GM18507 (cell line): ENCODE data around the gene CNKSR2.

ENCODE experiments used
- DNase-seq: peaks from one replicate; pipeline ENCODE4 v3.0.0; 2011; ENCODE audit warnings: low read depth; ENCODE audit not compliant: insufficient read length; ENCODE audit errors: extremely low spot score
- FAIRE-seq: peaks from 2 replicates; lab custom pipeline; 2011; peaks lifted over from hg19 to GRCh38; lab: Jason Lieb, UNC

CNKSR2 gene

GRCh38 chrX:21659320-21659719 lies 285.1 kb downstream of the CNKSR2 start:
- FAIRE-seq: no peak
- DNase-seq: no peak

- DNase-seq (no peak), FAIRE-seq (no peak)
These were observed 285.9 kb downstream of the CNKSR2 start for GRCh38 chrX:21660156-21660555.

- no peak for DNase-seq
- no peak for FAIRE-seq
These were observed 287.1 kb downstream of the CNKSR2 start for GRCh38 chrX:21661316-21661715.

GRCh38 chrX:21662761-21663160 lies 288.5 kb downstream of the CNKSR2 start:
- FAIRE-seq (no peak), DNase-seq (no peak)

GRCh38 chrX:21666252-21666651 lies 292.0 kb downstream of the CNKSR2 start:
- no peak for FAIRE-seq
- DNase-seq: no peak

- DNase-seq (no peak), FAIRE-seq (no peak)
These were observed 292.5 kb downstream of the CNKSR2 start for GRCh38 chrX:21666679-21667078.

GRCh38 chrX:21674430-21675186 lies 300.4 kb downstream of the CNKSR2 start:
- no peak for DNase-seq
- peak; percentile 15 for FAIRE-seq

GRCh38 chrX:21675931-21676330 lies 301.7 kb downstream of the CNKSR2 start:
- DNase-seq: no peak
- no peak for FAIRE-seq

GRCh38 chrX:21678048-21678612 lies 303.9 kb downstream of the CNKSR2 start:
- FAIRE-seq: no peak
- no peak for DNase-seq

GRCh38 chrX:21683941-21684340 lies 309.7 kb downstream of the CNKSR2 start:
- FAIRE-seq: no peak

GRCh38 chrX:21691512-21692018 lies 317.3 kb downstream of the CNKSR2 start:
- FAIRE-seq (no peak), DNase-seq (no peak)

More at GRCh38 chrX:21683941-21684340, 309.7 kb downstream of the CNKSR2 start:
- no peak for DNase-seq

- no peak for FAIRE-seq
These were observed 324.1 kb downstream of the CNKSR2 start for GRCh38 chrX:21698272-21698671.

GRCh38 chrX:21699136-21699535 lies 324.9 kb downstream of the CNKSR2 start:
- DNase-seq: no peak
- FAIRE-seq: no peak

More at GRCh38 chrX:21698272-21698671, 324.1 kb downstream of the CNKSR2 start:
- DNase-seq: no peak

- FAIRE-seq (no peak), DNase-seq (no peak)
These were observed 326.1 kb downstream of the CNKSR2 start for GRCh38 chrX:21700275-21700674.

- no peak for DNase-seq
- no peak for FAIRE-seq
These were observed 326.7 kb downstream of the CNKSR2 start for GRCh38 chrX:21700967-21701366.

GRCh38 chrX:21702725-21703124 lies 328.5 kb downstream of the CNKSR2 start:
- FAIRE-seq (no peak), DNase-seq (no peak)
